Measurements from ENCODE around the gene PRMT1. TPM values are rescaled to one million over a fixed set of nuclear protein-coding genes. Genes with fewer than 3 reads are reported as not detected.

The PRMT1 gene
- total RNA-seq, 1 experiment from 2014 or later, result 536 TPM

DNA sequence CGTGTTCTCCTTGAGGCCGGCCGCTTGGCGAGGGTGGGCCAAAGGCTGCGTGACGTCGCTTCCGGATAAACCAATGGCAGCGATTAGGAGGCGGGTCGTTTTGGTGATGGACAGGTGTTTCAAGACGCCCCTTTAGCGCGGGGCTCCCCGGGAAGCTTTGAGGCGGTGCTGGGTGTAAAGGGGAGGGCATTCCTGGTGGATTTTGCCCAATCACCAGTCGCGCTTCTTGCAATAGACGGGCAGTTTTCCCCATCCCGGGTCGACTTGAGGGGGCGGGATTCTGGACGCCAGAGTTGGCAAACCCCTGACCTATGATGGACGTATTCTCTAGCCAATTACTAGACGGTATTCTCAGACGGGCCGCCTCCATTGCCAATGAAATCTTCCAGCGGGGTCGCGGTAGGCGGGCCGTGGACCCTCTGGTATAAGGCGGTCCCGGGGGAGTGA, 264 bp upstream of the PRMT1 start:
- no TSS peak for BruUV-seq (replicated peaks)
- intact Hi-C loops (cut with micrococcal nuclease; ENCODE audit: unreplicated experiment), result loop anchor here (5.0 kb wide), 2 partner anchors 85 to 105 kb away; partner anchors contain the start of gene PRR12
- H3K4me1 ChIP-seq (ENCODE audit: insufficient read depth, low read length, poor library complexity, severe bottlenecking), result peaks cover 37% of the 10 kb centered on the region
- peaks cover 13% of the 10 kb centered on the region for H3K36me3 ChIP-seq (ENCODE audit: insufficient read depth, low read length, poor library complexity, severe bottlenecking)
- ChIA-PET CTCF (interaction anchor here (0.7 to 1.1 kb wide), 2 partner anchors 12 to 172 kb away, joined by 3 to 4 read pairs; no protein-coding TSS in a partner anchor), POLR2A (ENCODE audit: low non-redundant PET) (interaction anchor here (0.6 to 1.0 kb wide), 3 partner anchors 35 to 192 kb away, joined by 4 to 6 read pairs (median 5); partner anchors contain the start of gene SCAF1)
- no peaks in the 10 kb centered on the region for H3K9me3 ChIP-seq (ENCODE audit: low read depth, low read length, poor library complexity, severe bottlenecking)
- no peaks in the 10 kb centered on the region for H3K27me3 ChIP-seq (replicated peaks; ENCODE audit: insufficient read depth, low read depth, low read length, poor library complexity)
- peak overlapping the region; percentile 81 for H3K4me3 ChIP-seq (ENCODE audit: low read depth, low read length, poor library complexity, severe bottlenecking)
- peak overlapping the region; percentile 98 for H3K27ac ChIP-seq (ENCODE audit: low read depth, low read length, poor library complexity, severe bottlenecking)
- TF ChIP-seq, protein P1, sequence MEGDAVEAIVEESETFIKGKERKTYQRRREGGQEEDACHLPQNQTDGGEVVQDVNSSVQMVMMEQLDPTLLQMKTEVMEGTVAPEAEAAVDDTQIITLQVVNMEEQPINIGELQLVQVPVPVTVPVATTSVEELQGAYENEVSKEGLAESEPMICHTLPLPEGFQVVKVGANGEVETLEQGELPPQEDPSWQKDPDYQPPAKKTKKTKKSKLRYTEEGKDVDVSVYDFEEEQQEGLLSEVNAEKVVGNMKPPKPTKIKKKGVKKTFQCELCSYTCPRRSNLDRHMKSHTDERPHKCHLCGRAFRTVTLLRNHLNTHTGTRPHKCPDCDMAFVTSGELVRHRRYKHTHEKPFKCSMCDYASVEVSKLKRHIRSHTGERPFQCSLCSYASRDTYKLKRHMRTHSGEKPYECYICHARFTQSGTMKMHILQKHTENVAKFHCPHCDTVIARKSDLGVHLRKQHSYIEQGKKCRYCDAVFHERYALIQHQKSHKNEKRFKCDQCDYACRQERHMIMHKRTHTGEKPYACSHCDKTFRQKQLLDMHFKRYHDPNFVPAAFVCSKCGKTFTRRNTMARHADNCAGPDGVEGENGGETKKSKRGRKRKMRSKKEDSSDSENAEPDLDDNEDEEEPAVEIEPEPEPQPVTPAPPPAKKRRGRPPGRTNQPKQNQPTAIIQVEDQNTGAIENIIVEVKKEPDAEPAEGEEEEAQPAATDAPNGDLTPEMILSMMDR (conservative IDR thresholded peaks at IDR 0.05; ENCODE audit: low read depth, low read length), result no peak
- no peak for TF ChIP-seq EZH2 (IDR thresholded peaks at IDR 0.05; ENCODE audit: borderline replicate concordance, low read depth, low read length, poor library complexity, severe bottlenecking)
- peak; percentile 100 for DNase-seq (ENCODE audit: low spot score)

- Histone ChIP-seq H3K36me3 (ENCODE audit: insufficient read depth, low read length, poor library complexity, severe bottlenecking) (peaks cover 22% of the 10 kb centered on the region), H3K27me3 (replicated peaks; ENCODE audit: insufficient read depth, low read depth, low read length, poor library complexity) (no peaks in the 10 kb centered on the region), H3K4me1 (ENCODE audit: insufficient read depth, low read length, poor library complexity, severe bottlenecking) (peaks cover 29% of the 10 kb centered on the region), H3K4me3 (ENCODE audit: low read depth, low read length, poor library complexity, severe bottlenecking) (peak overlapping the region; percentile 81), H3K27ac (ENCODE audit: low read depth, low read length, poor library complexity, severe bottlenecking) (peak overlapping the region; percentile 98), H3K9me3 (ENCODE audit: low read depth, low read length, poor library complexity, severe bottlenecking) (no peaks in the 10 kb centered on the region)
- CTCF ChIA-PET, result interaction anchor here (0.5 kb wide), 1 partner anchor 288 kb away, joined by 3 read pairs; no protein-coding TSS in a partner anchor
- DNase-seq (ENCODE audit: low spot score), result peak; percentile 89
- TF ChIP-seq, protein P1 (conservative IDR thresholded peaks at IDR 0.05; ENCODE audit: low read depth, low read length), result peak; percentile 77
- TF ChIP-seq EZH2 (IDR thresholded peaks at IDR 0.05; ENCODE audit: borderline replicate concordance, low read depth, low read length, poor library complexity, severe bottlenecking), result no peak
- TSS peak; percentile 60 for BruUV-seq (replicated peaks)
- intact Hi-C loops (cut with micrococcal nuclease; ENCODE audit: unreplicated experiment), result loop anchor here (5.0 kb wide), 2 partner anchors 86 to 106 kb away; partner anchors contain the start of gene PRR12
- POLR2A ChIA-PET (ENCODE audit: low non-redundant PET), result no interaction called here
Observed at GRCh38 chr19:49677901-49678674, 1.0 kb downstream of the PRMT1 start.

GRCh38 chr19:49678985-49679770, 2.1 kb downstream of the PRMT1 start:
- no peaks in the 10 kb centered on the region for H3K27me3 ChIP-seq (replicated peaks; ENCODE audit: insufficient read depth, low read depth, low read length, poor library complexity)
- peak overlapping the region; percentile 57 for H3K27ac ChIP-seq (ENCODE audit: low read depth, low read length, poor library complexity, severe bottlenecking)
- intact Hi-C loops (cut with micrococcal nuclease; ENCODE audit: unreplicated experiment), result loop anchor here (5.0 kb wide), 2 partner anchors 87 to 107 kb away; partner anchors contain the start of gene PRR12
- no peak for DNase-seq (ENCODE audit: low spot score)
- TF ChIP-seq, protein P1 (conservative IDR thresholded peaks at IDR 0.05; ENCODE audit: low read depth, low read length), result no peak
- TF ChIP-seq EZH2 (IDR thresholded peaks at IDR 0.05; ENCODE audit: borderline replicate concordance, low read depth, low read length, poor library complexity, severe bottlenecking), result no peak
- POLR2A ChIA-PET (ENCODE audit: low non-redundant PET), result no interaction called here
- H3K4me1 ChIP-seq (ENCODE audit: insufficient read depth, low read length, poor library complexity, severe bottlenecking), result peaks cover 29% of the 10 kb centered on the region
- no TSS peak for BruUV-seq (replicated peaks)
- peak overlapping the region; percentile 81 for H3K4me3 ChIP-seq (ENCODE audit: low read depth, low read length, poor library complexity, severe bottlenecking)
- H3K9me3 ChIP-seq (ENCODE audit: low read depth, low read length, poor library complexity, severe bottlenecking), result no peaks in the 10 kb centered on the region
- H3K36me3 ChIP-seq (ENCODE audit: insufficient read depth, low read length, poor library complexity, severe bottlenecking), result peaks cover 30% of the 10 kb centered on the region
- CTCF ChIA-PET, result interaction anchor here (0.5 to 1.2 kb wide), 4 partner anchors 11 to 411 kb away, joined by 3 to 5 read pairs (median 5); partner anchors contain the start of gene ADM5
